NCI-H2029 treated with DMSO at 0.1 percent for 48 hours (cell line): ENCODE data around the gene ELAPOR2.
"Not testable (repeated sequence)": the region's sequence is repeated elsewhere in the genome, so short reads cannot be mapped to it uniquely, and the experiment has no call there.

Experiments
- DNase-seq: peaks from one replicate; lab custom pipeline; 2025; lab: John Stamatoyannopoulos, UW

ELAPOR2 gene, protein sequence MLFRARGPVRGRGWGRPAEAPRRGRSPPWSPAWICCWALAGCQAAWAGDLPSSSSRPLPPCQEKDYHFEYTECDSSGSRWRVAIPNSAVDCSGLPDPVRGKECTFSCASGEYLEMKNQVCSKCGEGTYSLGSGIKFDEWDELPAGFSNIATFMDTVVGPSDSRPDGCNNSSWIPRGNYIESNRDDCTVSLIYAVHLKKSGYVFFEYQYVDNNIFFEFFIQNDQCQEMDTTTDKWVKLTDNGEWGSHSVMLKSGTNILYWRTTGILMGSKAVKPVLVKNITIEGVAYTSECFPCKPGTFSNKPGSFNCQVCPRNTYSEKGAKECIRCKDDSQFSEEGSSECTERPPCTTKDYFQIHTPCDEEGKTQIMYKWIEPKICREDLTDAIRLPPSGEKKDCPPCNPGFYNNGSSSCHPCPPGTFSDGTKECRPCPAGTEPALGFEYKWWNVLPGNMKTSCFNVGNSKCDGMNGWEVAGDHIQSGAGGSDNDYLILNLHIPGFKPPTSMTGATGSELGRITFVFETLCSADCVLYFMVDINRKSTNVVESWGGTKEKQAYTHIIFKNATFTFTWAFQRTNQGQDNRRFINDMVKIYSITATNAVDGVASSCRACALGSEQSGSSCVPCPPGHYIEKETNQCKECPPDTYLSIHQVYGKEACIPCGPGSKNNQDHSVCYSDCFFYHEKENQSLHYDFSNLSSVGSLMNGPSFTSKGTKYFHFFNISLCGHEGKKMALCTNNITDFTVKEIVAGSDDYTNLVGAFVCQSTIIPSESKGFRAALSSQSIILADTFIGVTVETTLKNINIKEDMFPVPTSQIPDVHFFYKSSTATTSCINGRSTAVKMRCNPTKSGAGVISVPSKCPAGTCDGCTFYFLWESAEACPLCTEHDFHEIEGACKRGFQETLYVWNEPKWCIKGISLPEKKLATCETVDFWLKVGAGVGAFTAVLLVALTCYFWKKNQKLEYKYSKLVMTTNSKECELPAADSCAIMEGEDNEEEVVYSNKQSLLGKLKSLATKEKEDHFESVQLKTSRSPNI

DNA sequence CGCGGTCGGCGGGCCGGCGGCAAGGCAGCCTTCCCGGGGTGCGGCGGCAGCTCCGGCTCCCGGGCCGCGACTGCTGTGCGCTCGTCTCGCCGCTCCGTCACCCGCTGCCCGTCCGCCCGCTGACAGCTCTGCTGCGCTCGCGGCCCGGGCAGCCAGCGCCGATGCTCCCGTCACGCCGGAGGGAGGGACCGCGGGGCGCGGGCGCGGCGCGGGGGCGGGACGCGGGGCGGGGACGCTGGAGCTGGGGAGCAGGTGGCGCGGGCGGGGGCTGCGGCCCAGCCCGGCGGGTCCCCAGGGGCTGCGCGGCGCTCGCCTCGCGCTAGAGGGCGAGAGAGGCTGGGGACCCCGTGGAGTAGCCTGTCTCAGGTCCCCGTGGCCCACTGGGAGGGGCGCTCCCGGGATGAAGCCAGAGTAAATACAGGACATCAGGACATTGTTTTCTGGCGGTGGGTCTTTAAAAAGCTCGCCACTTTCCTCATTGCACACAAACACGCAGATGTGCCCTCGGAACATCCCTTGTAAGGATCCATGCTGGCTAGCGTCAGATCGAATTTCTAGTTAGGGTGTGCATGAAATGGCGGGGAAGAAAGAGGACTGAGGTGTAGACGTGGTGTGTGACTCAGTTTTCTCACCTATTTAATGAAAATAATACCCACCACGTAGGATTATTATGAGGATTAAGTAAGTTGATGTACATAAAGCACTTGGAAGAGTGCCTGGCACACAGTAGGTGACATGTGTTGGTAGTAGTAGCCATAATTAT lies at the start of gene ELAPOR2:
TSS of gene ELAPOR2 (minus strand) at position 130 of the 763 bp plus-strand sequence. CDS start 141 bp downstream, outside the sequence.
- DNase-seq: peak; percentile 42

GRCh38 chr7:87107949-87108776 lies 48.7 kb upstream of the ELAPOR2 start:
- no peak for DNase-seq

- no peak for DNase-seq
Measured at GRCh38 chr7:87106974-87107612, 47.6 kb upstream of the ELAPOR2 start.

DNA sequence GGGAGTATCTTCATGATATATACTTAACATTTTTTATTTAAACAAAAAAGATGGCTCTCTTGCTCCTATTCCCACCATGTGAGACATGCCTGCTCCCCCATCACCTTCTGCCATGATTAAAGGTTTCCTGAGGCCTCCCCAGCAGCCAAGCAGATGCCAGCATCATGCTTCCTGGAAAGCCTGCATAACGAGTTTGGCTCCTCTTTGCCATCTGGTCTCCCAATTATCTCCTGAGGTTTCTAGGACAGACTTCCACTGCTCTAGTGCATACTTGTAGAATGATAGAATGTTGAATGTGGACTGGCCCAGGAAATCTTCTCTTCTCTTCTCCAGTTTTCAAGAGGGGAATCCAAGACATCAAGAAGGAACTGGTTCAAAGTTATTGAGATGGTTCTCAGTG lies 45.9 kb upstream of the ELAPOR2 start:
- DNase-seq: no peak

DNA sequence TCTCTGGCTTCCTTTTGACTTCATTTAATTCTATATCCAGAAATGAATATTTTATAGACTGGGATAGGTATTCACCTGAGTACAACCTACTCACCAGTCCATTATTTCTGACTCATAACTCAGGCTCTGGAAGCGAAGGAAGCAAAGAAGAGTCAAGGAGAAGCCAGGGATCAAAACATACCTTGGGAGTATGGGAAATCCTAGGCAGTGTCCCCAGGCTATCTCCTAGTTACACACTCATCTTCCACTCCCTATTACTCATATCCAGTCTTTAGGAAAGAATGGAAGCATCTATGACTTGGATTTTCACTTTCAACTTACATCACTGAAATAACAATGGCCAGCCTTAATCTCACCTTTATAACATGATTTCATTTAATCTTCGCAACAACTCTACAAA lies 40.9 kb upstream of the ELAPOR2 start:
- DNase-seq: no peak

- not testable (repeated sequence) for DNase-seq
Measured at GRCh38 chr7:87097375-87097774, 37.9 kb upstream of the ELAPOR2 start.

DNA sequence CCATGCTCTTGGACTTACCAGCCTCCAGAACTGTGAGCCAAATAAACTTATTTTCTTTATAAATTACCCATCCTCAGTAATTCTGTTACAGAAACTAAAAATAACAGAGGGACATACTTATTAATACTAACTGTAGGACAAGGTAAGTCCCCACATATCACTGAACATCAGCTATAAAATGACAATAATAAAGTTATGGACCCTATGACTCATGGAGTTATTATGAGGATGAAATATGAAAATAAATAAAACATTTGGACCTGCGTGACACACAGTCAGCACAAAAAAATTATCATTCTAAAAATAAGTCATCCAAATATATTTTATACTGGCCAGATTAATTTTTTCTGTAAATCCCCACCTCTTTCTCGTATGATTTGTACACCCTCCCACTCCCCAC lies 34.9 kb upstream of the ELAPOR2 start:
- no peak for DNase-seq

DNA sequence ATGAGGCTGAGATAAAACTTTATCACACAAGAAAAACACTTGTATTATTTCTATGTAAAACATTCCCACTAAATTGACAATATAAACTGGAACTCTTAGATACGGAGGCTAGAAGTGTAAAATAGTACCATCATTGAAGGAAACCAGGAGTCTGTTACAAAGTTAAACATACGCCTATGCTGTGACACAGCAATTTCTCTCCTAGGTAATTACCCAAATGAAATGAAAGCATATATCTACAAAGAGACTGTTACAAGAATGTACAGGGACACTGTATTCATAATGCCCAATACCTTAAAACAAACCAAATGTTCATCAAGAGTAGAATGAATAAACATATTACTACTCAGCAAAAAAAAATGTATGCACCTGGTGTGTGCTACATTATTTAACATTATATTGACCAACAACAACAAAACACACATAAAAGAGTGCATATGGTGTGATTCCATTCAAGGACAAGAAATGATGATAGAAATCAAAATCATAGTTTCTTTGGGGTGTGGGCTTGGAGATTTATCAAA lies 33.2 kb upstream of the ELAPOR2 start:
- no peak for DNase-seq

- no peak for DNase-seq
Measured at GRCh38 chr7:87091487-87092066, 32.1 kb upstream of the ELAPOR2 start.

DNA sequence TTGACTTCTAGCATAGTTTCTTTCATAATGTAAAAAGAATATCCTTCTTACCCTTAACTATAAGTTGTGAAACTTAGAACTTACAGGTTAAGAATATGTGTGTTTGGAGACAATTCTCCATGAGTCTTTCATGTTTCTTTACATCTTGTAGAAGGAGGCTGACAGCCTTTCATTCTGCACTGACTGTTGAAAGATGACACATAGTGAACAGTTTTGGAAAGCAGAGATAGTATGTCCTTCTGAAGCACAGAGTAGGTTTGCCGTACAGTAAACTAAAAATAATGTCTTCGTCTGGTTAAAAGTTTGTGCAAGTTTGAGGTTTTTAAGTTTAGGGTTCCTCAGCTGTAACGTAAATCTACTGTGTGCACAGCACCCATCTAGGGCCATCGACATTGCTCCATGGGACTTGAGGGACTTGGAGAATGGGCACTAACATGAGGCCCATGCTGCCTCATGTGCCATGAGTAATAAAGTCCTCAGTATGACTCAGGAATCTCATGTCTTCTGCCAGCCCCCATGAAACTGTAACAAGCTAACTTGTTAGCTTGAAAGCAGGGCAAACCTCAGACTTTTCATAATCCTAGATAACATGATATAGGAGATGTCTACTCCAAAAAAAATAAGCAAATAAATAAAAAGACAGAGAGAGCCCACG lies 24.5 kb upstream of the ELAPOR2 start:
- no peak for DNase-seq

DNA sequence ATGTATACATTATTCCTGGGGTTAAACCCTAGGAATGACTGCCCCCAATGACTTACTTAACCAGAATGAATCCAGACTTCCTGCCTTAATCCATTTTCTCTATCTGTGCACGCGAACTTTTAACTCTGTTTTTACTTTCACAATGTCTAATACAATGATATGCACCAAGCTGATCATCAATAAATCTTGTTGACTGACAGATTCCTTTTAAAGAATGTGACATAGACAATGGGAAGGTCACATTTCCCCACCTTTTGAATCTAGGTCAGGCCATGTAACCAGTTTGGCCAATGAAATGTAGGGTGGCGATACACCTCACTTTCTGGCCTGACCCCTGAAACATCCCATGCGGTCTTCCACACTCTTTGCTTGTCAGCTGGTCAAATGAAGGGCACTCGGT lies 23.2 kb upstream of the ELAPOR2 start:
- DNase-seq: no peak

GRCh38 chr7:87075671-87076404 lies 16.4 kb upstream of the ELAPOR2 start:
- DNase-seq: no peak

DNA sequence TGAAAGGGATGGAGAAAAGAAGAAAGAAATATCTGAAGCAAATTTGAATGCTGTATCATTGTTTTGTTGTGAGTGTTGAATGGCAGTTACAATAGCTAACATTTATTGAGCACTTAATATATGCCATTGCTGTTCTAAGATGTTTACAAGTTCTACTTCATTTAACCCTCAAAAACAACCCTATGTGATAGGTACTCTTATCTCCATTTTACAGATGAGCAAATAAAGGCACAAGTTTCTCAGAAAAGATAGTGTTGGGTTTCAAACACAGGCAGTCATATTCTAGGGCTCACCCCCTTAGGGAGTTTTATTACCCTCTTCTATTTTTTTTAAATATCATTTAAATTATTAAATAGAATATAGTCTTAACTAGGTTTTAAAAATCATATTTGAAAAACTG lies 8.3 kb upstream of the ELAPOR2 start:
- no peak for DNase-seq

DNA sequence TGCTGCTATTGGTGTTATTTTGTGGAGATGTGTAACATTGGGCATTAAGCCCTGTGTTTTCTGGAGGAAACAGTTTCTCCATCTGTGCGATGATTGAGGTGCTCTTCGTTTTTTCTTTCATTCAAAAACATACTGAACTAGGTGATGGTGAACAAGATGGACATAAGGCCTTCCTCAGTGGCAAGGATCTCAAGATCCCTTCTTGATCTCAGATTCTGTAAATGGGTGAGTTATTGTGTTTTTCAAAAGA lies 759 bp upstream of the ELAPOR2 start:
- no peak for DNase-seq

GRCh38 chr7:87058744-87059524 lies 520 bp downstream of the ELAPOR2 start:
- no peak for DNase-seq

DNA sequence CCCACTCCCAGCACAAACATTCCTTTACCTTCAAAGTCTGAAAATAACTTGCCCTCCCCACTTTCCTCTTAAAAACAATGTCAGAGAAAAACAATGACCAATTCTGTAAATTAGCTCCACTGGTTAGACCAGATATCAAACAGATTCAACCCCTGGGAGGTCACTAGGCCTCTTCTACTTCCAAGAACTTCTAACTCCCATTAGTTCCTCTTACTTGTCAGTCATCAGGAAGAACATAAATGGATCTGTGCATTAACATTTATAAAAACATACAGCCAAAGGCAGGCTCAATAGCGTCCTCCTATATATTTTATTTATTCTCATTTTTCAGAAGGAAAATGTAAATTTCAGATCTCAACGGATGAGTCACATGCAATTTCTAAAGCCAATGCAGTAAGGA lies 2.2 kb downstream of the ELAPOR2 start:
- DNase-seq: no peak

GRCh38 chr7:87056346-87056745 lies 3.1 kb downstream of the ELAPOR2 start:
- DNase-seq: no peak

DNA sequence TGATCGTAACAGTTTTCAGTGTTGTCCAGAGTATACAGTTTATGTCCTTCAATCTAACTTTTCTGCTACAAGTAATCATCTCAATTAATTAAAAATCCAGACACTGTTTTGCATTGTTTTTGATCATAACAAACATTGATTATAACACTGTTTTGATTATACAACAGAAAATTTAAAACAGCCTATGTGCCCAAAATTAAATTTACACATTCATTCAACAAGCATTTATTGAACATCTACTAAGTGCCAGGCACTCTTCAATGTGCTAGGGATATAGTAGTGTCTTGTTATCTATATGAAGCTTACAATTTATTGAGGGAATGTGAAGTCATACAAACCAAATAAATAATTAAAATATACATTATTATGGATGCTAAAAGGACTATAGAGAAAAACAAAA lies 10.6 kb downstream of the ELAPOR2 start:
- DNase-seq: no peak
